Measurements from ENCODE around the gene CCDC110.
"Not testable (repeated sequence)": the region's sequence is repeated elsewhere in the genome, so short reads cannot be mapped to it uniquely, and the experiment has no call there.

- TF ChIP-seq CTCF (IDR thresholded peaks at IDR 0.05); MAX (CRISPR knock-in tag; IDR thresholded peaks at IDR 0.05); SOX15 (CRISPR knock-in tag; IDR thresholded peaks at IDR 0.05): not testable (repeated sequence)
Observed at GRCh38 chr4:185511243-185511642, 39.7 kb upstream of the CCDC110 start.
